Spleen (tissue), 11 donors: ENCODE data around the gene TBC1D9B. TPM values are rescaled to one million over a fixed set of nuclear protein-coding genes. Genes with fewer than 3 reads are reported as not detected.

ENCODE experiments used
- DNase-seq: peaks from one replicate; pipeline ENCODE4 v3.0.0-alpha.2; 2020
- H3K27ac ChIP-seq, 8 donors: fragments of 200-600 bp; sonication (generic) in 7 of 8; 1 replicate in 4 of 8; 2 replicates in 4 of 8; pipeline versions ENCODE4 v1.5.0 to v1.8.0; 2016 to 2021; ENCODE audit warnings: inconsistent platforms in 4 of 8, mild to moderate bottlenecking in 4 of 8, moderate library complexity in 1 of 8
- H3K27me3 ChIP-seq, 7 donors: fragments of 200-600 bp; sonication (generic) in 6 of 7; replicated peaks in 1 of 7; 1 replicate in 4 of 7; 2 replicates in 3 of 7; pipeline versions ENCODE4 v1.5.0 to v1.8.0; 2016 to 2021; ENCODE audit warnings: inconsistent platforms in 3 of 7, mild to moderate bottlenecking in 1 of 7
- H3K36me3 ChIP-seq, 6 donors: fragments of 200-600 bp; sonication (generic) in 5 of 6; 1 replicate in 4 of 6; 2 replicates in 2 of 6; pipeline versions ENCODE4 v1.5.0 to v1.8.0; 2016 to 2021; ENCODE audit warnings: inconsistent platforms in 2 of 6
- H3K4me1 ChIP-seq, 6 donors: fragments of 200-600 bp; sonication (generic) in 5 of 6; 1 replicate in 3 of 6; 2 replicates in 3 of 6; pipeline versions ENCODE4 v1.5.0 to v1.8.0; 2016 to 2021; ENCODE audit warnings: inconsistent platforms in 3 of 6
- H3K4me3 ChIP-seq, 8 donors: fragments of 200-600 bp; sonication (generic) in 7 of 8; 1 replicate in 4 of 8; 2 replicates in 4 of 8; pipeline versions ENCODE4 v1.5.0 to v1.8.0; 2016 to 2021; ENCODE audit warnings: inconsistent platforms in 4 of 8, mild to moderate bottlenecking in 4 of 8, moderate library complexity in 2 of 8
- H3K9me3 ChIP-seq, 8 donors: fragments of 200-600 bp; sonication (generic) in 7 of 8; 1 replicate in 4 of 8; 2 replicates in 4 of 8; pipeline versions ENCODE4 v1.5.0 to v1.8.0; 2016 to 2021; ENCODE audit warnings: inconsistent platforms in 4 of 8
- CTCF ChIP-seq, 11 experiments: fragments of 200-600 bp in 7 of 11; fragments of 450-650 bp in 4 of 11; sonication (generic) in 4 of 11; IDR thresholded peaks in 8 of 11; conservative IDR thresholded peaks in 3 of 11; 1 replicate in 7 of 11; 2 replicates in 4 of 11; pipeline versions ENCODE4 v1.4.0 to v1.8.0; 2016 to 2021; ENCODE audit warnings: antibody characterized with exemption in 11 of 11, inconsistent platforms in 4 of 11, mild to moderate bottlenecking in 1 of 11
- POLR2A ChIP-seq, 3 donors: fragments of 450-650 bp; IDR thresholded peaks; one replicate each; pipeline ENCODE4 v1.5.1; 2017; ENCODE audit warnings: antibody characterized with exemption in 3 of 3, mild to moderate bottlenecking in 1 of 3
- POLR2AphosphoS5 ChIP-seq, 3 donors: sonication (generic); formaldehyde crosslinking; IDR thresholded peaks; one replicate each; pipeline ENCODE4 v1.5.1; 2017; ENCODE audit warnings: antibody characterized with exemption in 3 of 3
- WGBS, 5 donors: extraction: QIAGEN DNeasy Blood & Tissue Kit in 3 of 5; methylation state at CpG; one replicate each; pipeline versions ENCODE4 v1.1.5 to v1.1.7; 2013 to 2018; 5-methylcytosine and 5-hydroxymethylcytosine counted together
- intact Hi-C: fragments of 100-400 bp; cut with DNase I; formaldehyde crosslinking; loops from one replicate; pipeline ENCODE4 v1.15.0; 2023; ENCODE audit warnings: low total_unique reads
- polyA plus RNA-seq, 3 donors: library from polyadenylated mRNA; stranded (reverse); fragments of 200-250 nt; gene quantifications; one replicate each; pipeline ENCODE4 v1.2.1, GENCODE V29; 2013
- total RNA-seq, 7 donors: library from RNA; depleted of rRNA in 3 of 7; stranded (reverse); fragments of >200 nt in 3 of 7; fragmentation: NEBNext Ultra II Directional in 4 of 7; extraction: Animal tissue kit (Norgen Biotek cat#: 25700) in 4 of 7; gene quantifications; one replicate each; pipeline versions ENCODE4 v1.1.0 to v1.2.1, GENCODE V29; 2016 to 2021
- donor health status: healthy with polysubstance abuse.
- donor health status: DM: no; HTN: no; CAD: no; lungs with moderate emphysema.
- donor health status: DM: no; HTN: no; CAD: no.
- donor health status: Bipolar disorder and iron deficiency.
- donor health status: healthy.
- donor health status: DM: no; HTN: no; CAD: no.
- donor health status: DM: yes; HTN: yes; CAD: no.

Gene TBC1D9B
- total and polyA plus RNA-seq, 10 donors = 29.5 to 140 (median 109) TPM

GRCh38 chr5:179900206-179900605 is 7.5 kb downstream of the TBC1D9B start:
- peaks cover 0 to 99% (median 56%) of the 10 kb centered on the region in 6 donors for H3K36me3 ChIP-seq
- DNase-seq = no peak

DNA sequence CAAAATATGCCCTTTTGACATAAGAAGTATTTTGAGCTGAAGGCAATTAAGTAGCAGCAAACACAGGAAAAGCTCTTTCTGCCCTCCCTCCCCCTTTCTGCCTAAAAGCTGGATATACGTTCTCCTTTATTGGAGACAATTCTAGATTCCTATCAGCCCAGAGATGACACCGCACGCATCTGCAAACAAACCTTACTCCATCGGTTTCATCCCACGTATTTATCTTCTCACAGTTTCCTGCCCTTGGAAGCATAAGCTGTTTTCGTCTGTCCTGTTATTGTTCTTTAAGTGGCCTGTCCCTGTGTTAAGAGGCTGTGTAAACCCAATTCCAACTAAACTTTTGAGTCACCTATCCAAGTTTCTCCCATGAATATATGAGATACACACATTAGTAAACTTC is 11.8 kb downstream of the TBC1D9B start:
- Histone ChIP-seq H3K27ac (no peak overlapping the region), H3K9me3 (no peaks in the 10 kb centered on the region), H3K27me3 (no peaks in the 10 kb centered on the region), H3K4me1 (peaks cover 0 to 27% (median 14%) of the 10 kb centered on the region in 6 donors), H3K4me3 (no peak overlapping the region), H3K36me3 (peaks cover 4 to 100% (median 86%) of the 10 kb centered on the region in 6 donors)
- DNase-seq = no peak
- WGBS, 5 donors = 70 to 79% (median 76%) methylated on average over 6 of the region's 6 CpGs
- intact Hi-C loops = no loop called here
- no peak for TF ChIP-seq POLR2AphosphoS5 (IDR thresholded peaks at IDR 0.05)
- TF ChIP-seq CTCF (IDR thresholded peaks at IDR 0.05 in 8 of 11, conservative IDR thresholded peaks at IDR 0.05 in 3 of 11) = no peak
- no peak for TF ChIP-seq POLR2A (IDR thresholded peaks at IDR 0.05)

More at GRCh38 chr5:179900206-179900605, 7.5 kb downstream of the TBC1D9B start:
- intact Hi-C loops = no loop called here
- Histone ChIP-seq H3K27me3 (no peaks in the 10 kb centered on the region), H3K27ac (peak overlapping the region in 2 of 8 donors; percentile 35 to 43), H3K4me3 (no peak overlapping the region), H3K4me1 (peaks cover 5 to 44% (median 20%) of the 10 kb centered on the region in 6 donors), H3K9me3 (no peaks in the 10 kb centered on the region)
- TF ChIP-seq POLR2AphosphoS5 (IDR thresholded peaks at IDR 0.05) (no peak), POLR2A (IDR thresholded peaks at IDR 0.05) (no peak), CTCF (IDR thresholded peaks at IDR 0.05 in 8 of 11, conservative IDR thresholded peaks at IDR 0.05 in 3 of 11) (no peak)
- 82 to 87% (median 86%) methylated on average over 9 of the region's 9 CpGs for WGBS, 5 donors

GRCh38 chr5:179893958-179894895 is 13.5 kb downstream of the TBC1D9B start:
- no peak overlapping the region for H3K4me3 ChIP-seq
- intact Hi-C loops = no loop called here
- H3K27ac ChIP-seq = no peak overlapping the region
- 93 to 97% (median 94%) methylated on average over 25 to 26 of the region's 26 CpGs for WGBS, 5 donors
- H3K4me1 ChIP-seq = peaks cover 0 to 16% (median 8%) of the 10 kb centered on the region in 6 donors
- H3K36me3 ChIP-seq = peaks cover 5 to 100% (median 98%) of the 10 kb centered on the region in 6 donors
- TF ChIP-seq CTCF (IDR thresholded peaks at IDR 0.05 in 8 of 11, conservative IDR thresholded peaks at IDR 0.05 in 3 of 11) (no peak), POLR2A (IDR thresholded peaks at IDR 0.05) (no peak), POLR2AphosphoS5 (IDR thresholded peaks at IDR 0.05) (no peak)
- H3K9me3 ChIP-seq = no peaks in the 10 kb centered on the region
- H3K27me3 ChIP-seq = no peaks in the 10 kb centered on the region
- no peak for DNase-seq
